Central memory CD8-positive, alpha-beta T cell (primary cell): ENCODE results near the gene BRAT1.

Source experiments
- ATAC-seq: fragments of 150-1000 bp; cut with Tn5 transposase; replicated peaks from 2 replicates; pipeline ENCODE4 v1.10.0; 2022; ENCODE audit warnings: mild to moderate bottlenecking, moderate FRiP score, moderate number of reproducible peaks; ENCODE audit not compliant: poor library complexity, severe bottlenecking; ENCODE audit errors: extremely low read depth
- DNase-seq, 2 donors: peaks; one replicate each; pipeline ENCODE4 v3.0.0; 2021; ENCODE audit warnings: low spot score in 2 of 2
- H3K27ac Mint-ChIP-seq: one replicate; pipeline ENCODE4 v1.8.0; 2022; ENCODE audit warnings: low read depth, mild to moderate bottlenecking, moderate library complexity, mixed read lengths
- H3K27me3 Mint-ChIP-seq: one replicate; pipeline ENCODE4 v1.8.0; 2022; ENCODE audit warnings: mixed read lengths
- H3K36me3 Mint-ChIP-seq: one replicate; pipeline ENCODE4 v1.8.0; 2022; ENCODE audit warnings: mild to moderate bottlenecking, moderate library complexity, mixed read lengths; ENCODE audit not compliant: insufficient read depth
- H3K4me1 Mint-ChIP-seq: one replicate; pipeline ENCODE4 v1.8.0; 2022; ENCODE audit warnings: mixed read lengths
- H3K4me3 Mint-ChIP-seq: one replicate; pipeline ENCODE4 v1.8.0; 2022; ENCODE audit warnings: mild to moderate bottlenecking, moderate library complexity, mixed read lengths
- H3K9me3 Mint-ChIP-seq: one replicate; pipeline ENCODE4 v1.8.0; 2022; ENCODE audit warnings: mixed read lengths

The BRAT1 gene

DNA sequence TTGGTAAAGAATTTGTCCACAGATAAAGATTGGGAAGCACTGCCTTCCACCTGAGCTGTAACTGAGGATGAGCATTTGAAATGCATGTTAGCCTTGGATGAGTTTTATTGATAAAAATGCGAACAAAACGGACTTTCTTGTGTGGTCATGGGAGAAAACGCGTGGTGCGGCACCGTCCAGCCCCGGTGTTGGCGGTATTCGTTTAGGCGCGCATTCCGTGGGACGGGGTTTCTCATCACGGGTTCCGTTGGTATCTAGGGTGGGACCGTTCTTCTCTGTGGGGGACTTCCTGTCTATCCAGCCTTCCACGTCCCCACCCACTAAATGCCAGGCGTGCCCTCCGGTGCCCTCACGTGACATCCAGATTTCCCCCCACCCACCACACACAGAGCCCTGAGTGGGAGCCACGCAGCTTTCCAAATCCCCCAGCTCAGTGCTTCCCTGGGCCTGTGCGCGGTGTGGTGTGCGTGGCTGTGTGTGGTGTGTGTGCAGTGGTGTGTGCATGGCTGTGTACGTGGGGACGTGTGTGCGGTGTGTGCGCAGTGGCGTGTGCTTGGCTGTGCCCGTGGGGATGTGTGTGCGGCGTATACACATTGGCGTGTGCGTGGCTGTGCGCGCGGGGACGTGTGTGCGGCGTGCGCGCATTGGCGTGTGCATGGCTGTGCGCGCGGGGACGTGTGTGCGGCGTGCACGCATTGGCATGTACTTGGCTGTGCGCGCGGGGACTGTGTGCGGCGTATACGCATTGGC, 21.6 kb upstream of the BRAT1 start:
- DNase-seq (no peak), ATAC-seq (no peak)
- Mint-ChIP-seq H3K36me3 (peaks cover 7% of the 10 kb centered on the region), H3K4me1 (no peaks in the 10 kb centered on the region), H3K27ac (no peak overlapping the region), H3K9me3 (no peaks in the 10 kb centered on the region), H3K27me3 (no peaks in the 10 kb centered on the region), H3K4me3 (no peak overlapping the region)

DNA sequence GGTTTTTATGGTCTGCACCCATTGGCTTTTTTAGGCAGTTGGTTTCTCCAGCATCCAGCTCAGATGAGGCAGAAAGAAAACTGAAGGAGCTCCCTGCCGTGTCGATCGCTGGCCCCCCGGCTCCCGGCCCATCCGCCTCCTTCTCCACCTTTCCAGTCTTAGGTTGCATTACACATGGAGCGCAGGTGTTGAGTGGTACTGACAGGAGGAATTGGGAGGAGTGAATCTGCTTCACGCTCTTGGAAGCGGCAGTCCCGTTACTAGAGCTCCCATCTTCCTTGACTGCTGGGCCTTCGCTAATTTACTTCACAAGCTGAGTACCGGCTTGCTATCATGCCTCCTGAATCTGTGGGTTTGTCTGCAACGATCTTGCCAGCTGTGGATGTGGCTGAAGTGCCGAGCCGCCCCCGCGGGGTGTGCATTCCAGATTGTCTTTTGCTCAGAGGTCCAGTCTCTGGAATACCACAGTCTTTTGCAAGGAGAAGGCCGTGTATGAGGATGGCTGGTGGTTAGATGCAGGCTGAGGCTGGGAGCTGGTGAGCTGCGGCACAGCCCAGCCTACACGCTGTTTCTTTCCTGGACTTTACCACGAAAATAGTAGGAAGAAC, 20.5 kb upstream of the BRAT1 start:
- no peak for DNase-seq
- no peak overlapping the region for H3K4me3 Mint-ChIP-seq
- no peaks in the 10 kb centered on the region for H3K27me3 Mint-ChIP-seq
- ATAC-seq, result no peak
- H3K9me3 Mint-ChIP-seq, result no peaks in the 10 kb centered on the region
- no peaks in the 10 kb centered on the region for H3K4me1 Mint-ChIP-seq
- no peak overlapping the region for H3K27ac Mint-ChIP-seq
- peaks cover 7% of the 10 kb centered on the region for H3K36me3 Mint-ChIP-seq

DNA sequence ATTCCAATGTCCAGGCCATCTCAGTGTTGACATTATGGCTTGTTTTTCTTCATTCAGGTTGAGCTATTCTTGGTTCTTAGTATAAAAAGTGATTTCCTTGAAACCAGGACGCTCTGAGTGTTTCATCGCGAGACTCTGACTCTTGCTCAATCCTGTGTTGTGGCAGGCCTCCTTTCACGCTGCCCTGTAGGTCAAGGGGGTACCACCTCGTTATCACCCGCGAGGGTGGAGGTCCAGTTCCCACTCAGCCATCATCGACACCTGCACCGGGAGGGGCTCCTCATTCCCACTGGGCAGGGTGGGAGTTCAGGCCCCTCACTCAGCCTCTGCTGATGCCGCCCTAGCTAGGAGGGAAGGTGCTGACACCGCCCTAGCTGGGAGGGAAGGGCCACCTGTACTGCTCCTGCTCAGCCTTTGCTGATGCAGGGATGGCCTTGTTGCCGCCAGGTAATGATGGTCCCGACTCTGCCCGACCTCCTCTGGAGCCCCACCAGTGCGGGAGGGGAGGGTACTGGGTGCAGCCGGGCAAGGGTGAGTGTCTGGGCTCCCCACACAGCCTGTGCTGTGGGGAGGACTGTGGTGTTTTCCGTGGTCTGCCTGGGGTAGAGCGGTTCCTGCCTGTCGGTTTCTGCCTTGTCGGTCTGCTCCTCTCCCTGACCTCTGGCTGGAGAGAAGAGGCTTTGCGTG, 19.9 kb upstream of the BRAT1 start:
- Mint-ChIP-seq H3K27me3 (no peaks in the 10 kb centered on the region), H3K36me3 (peaks cover 7% of the 10 kb centered on the region), H3K27ac (no peak overlapping the region), H3K9me3 (no peaks in the 10 kb centered on the region), H3K4me3 (no peak overlapping the region), H3K4me1 (no peaks in the 10 kb centered on the region)
- ATAC-seq (no peak), DNase-seq (no peak)

DNA sequence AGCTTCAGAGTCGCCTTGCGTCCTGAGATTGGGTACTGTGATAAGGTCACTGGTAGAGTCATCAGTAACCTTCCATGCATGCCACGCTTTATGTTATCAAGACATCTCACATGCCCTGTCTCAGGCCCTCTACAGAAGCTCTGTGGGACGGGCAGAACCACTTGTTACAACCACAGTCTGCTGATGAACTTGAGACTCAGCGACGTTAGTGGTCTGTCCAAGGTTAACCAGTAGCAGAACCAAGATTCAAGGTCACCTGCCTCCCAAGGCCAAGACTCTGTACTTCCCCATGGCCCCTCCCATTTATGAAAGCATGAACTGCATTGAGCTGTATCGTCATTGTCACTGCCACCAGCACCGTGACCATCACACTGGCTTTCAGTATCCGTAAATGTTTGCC, 18.4 kb upstream of the BRAT1 start:
- no peak overlapping the region for H3K27ac Mint-ChIP-seq
- H3K4me3 Mint-ChIP-seq, result no peak overlapping the region
- H3K36me3 Mint-ChIP-seq, result peaks cover 7% of the 10 kb centered on the region
- H3K9me3 Mint-ChIP-seq, result no peaks in the 10 kb centered on the region
- no peak for DNase-seq
- no peaks in the 10 kb centered on the region for H3K4me1 Mint-ChIP-seq
- ATAC-seq, result no peak
- no peaks in the 10 kb centered on the region for H3K27me3 Mint-ChIP-seq

DNA sequence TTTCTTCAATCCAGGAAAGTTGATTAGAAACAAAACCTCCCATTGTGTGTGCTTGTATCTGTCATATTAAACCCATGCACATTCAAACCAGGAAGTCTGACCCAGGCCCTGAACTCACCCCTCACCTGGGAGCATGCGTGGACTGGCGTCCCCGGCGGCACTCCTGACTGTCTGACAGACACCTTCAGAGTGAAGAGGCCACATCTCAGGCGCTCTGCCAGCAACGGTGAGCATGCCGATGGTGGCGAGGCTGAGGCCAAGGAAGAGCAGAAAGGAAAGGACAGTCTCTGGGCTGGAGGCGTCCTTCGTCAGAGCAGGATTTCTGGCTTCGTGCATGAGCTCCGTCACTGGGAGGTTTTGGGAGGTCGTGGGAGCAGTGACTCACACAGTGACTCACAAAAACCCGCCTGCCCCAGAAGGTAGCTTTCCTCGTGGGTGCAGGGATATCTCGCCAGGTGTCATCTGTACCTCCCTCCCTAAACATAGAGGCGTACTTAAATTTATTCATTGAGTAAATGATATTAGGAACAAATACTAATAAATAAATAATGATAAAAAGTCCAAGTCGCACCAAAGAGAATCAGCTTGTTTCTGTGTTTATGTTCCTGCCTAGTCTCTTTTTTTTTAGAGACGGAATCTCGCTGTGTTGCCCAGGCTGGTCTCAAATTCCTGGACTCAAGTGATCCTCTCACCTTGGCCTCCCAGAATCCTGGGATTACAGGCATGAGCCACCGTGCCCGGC, 16.9 kb upstream of the BRAT1 start:
- DNase-seq (no peak), ATAC-seq (no peak)
- Mint-ChIP-seq H3K27me3 (no peaks in the 10 kb centered on the region), H3K27ac (no peak overlapping the region), H3K9me3 (no peaks in the 10 kb centered on the region), H3K4me1 (no peaks in the 10 kb centered on the region), H3K4me3 (no peak overlapping the region), H3K36me3 (peaks cover 7% of the 10 kb centered on the region)

DNA sequence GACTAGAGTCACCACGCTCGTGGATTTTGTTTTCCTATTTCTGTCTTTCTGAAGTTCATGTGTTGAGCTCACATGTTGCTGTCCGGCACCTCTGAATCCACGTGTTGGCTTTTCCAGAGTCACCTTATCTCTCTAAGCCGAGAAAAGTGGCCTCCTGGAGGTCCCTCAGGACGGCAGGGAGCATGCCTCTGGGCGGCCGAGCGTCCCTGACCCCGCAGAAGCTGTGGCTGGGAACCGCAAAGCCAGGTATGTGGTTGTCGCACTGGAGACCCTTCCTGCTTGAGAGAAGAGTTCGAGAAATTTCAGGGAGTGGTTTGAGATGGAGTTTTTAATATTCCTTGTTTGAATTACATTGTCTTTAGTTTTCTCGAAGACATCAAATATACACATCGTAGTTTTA, 16.1 kb upstream of the BRAT1 start:
- H3K4me1 Mint-ChIP-seq, result peaks cover 6% of the 10 kb centered on the region
- ATAC-seq (no peak), DNase-seq (no peak)
- peaks cover 8% of the 10 kb centered on the region for H3K36me3 Mint-ChIP-seq
- no peak overlapping the region for H3K4me3 Mint-ChIP-seq
- H3K27me3 Mint-ChIP-seq, result no peaks in the 10 kb centered on the region
- no peak overlapping the region for H3K27ac Mint-ChIP-seq
- no peaks in the 10 kb centered on the region for H3K9me3 Mint-ChIP-seq

DNA sequence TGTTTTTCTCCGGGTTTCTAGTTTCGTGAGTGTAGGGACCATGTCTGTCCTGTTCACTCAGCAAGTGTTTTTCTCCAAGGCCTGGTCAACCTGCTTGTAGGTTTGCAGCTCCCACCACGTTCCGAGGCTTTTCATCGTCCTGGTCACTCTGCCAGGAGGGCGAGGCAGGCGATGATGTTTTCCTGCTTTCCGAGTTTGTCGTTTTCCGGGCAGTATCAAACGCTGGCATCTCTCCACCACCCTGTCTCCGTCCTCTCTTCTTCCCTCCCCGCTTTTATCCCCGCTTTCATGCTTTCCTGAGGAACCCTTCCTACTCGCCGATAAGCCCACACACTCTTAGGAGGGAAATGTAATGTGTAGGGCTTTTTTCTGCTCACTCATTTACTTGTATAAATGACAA, 14.7 kb upstream of the BRAT1 start:
- no peaks in the 10 kb centered on the region for H3K27me3 Mint-ChIP-seq
- ATAC-seq, result no peak
- H3K4me3 Mint-ChIP-seq, result no peak overlapping the region
- no peak for DNase-seq
- no peaks in the 10 kb centered on the region for H3K9me3 Mint-ChIP-seq
- peaks cover 8% of the 10 kb centered on the region for H3K36me3 Mint-ChIP-seq
- peaks cover 8% of the 10 kb centered on the region for H3K4me1 Mint-ChIP-seq
- no peak overlapping the region for H3K27ac Mint-ChIP-seq

DNA sequence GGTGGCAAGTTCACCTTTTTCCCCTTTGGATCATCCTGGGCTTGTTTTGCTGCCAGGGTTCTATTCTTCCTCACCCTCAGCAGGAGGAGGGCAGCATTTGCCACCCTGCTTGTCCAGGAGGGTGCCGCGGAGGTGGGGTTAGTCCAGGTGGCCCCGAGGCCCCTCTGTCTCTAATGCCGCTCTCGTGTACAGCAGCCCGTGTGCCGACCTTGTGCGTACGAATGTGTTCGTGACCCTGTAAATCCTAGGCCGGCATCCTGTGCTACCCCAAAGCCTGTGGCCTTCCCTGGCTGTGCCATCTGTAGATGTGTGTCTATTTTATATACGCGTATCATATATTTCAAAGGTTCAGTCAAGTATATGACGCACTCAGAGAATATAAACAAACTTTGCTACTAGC, 14.1 kb upstream of the BRAT1 start:
- no peak for DNase-seq
- Mint-ChIP-seq H3K4me1 (peaks cover 13% of the 10 kb centered on the region), H3K36me3 (peaks cover 8% of the 10 kb centered on the region), H3K9me3 (no peaks in the 10 kb centered on the region), H3K27ac (no peak overlapping the region), H3K27me3 (no peaks in the 10 kb centered on the region), H3K4me3 (no peak overlapping the region)
- no peak for ATAC-seq

DNA sequence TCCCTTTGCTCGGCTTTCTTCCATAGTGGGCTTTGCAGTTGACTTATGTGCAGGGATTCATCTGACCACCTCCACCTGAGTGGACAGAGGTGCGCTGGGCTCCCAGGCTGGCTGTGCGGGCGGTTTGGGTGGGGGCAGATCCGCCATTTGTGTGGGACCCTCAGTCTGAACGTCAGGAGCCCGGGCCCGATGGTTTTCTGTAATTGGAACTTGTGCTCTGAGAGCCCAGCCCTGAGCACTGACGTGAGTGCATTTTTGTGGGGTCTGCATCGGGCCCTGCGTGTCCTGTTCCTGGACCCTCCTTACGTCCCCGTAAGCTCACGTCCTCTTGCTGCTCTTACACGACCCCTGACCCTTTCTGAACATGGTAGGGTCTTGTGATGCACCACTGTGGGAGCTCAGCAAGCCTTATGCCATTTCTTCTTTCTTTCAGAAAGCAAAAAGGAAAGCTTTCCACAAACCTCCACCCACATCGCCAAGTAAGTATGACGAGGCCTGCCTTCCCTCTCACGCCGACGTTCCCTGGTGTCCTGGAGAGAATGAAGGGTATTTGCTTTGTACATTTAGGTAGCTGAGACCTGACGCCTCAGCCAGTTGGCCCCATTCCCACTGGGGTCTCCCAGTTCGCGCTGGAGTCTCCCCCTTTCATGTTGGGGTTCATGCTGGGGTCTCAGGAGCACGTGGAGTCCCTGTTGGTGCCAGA, 13.3 kb upstream of the BRAT1 start:
- no peak for DNase-seq
- Mint-ChIP-seq H3K4me1 (peaks cover 13% of the 10 kb centered on the region), H3K4me3 (no peak overlapping the region), H3K27me3 (no peaks in the 10 kb centered on the region), H3K36me3 (peaks cover 6% of the 10 kb centered on the region), H3K27ac (no peak overlapping the region), H3K9me3 (no peaks in the 10 kb centered on the region)
- ATAC-seq, result no peak

DNA sequence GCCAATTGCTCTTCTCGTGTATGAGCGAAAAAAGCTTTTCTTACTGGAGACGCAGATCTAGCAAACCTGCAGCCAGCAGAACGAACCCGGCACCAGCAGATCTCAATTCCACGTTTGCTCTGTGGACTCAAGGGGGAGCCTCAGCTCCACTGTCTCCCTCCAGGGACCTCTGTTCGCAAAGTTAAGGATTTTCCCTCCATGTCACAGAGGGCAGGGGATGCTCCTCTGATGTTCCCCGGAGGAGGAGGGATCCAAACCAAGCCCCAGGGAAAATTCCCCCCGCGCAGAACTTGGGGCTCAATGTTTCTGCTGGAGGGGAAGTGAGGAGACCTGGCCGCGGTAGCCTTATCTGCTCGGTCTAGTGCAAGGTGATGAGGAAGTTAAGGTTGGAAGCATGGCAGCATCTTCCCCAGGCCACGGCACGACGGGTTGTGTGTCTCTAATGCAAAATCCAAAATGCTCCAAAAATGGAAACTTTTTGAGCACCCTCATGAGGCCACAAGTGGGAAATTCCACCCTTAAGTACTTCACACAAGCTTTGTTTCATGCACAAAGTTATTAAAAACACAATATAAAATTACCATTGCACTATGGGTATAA, 12.5 kb upstream of the BRAT1 start:
- DNase-seq (no peak), ATAC-seq (no peak)
- Mint-ChIP-seq H3K4me3 (no peak overlapping the region), H3K4me1 (peaks cover 13% of the 10 kb centered on the region), H3K36me3 (peaks cover 5% of the 10 kb centered on the region), H3K9me3 (no peaks in the 10 kb centered on the region), H3K27me3 (no peaks in the 10 kb centered on the region), H3K27ac (no peak overlapping the region)

DNA sequence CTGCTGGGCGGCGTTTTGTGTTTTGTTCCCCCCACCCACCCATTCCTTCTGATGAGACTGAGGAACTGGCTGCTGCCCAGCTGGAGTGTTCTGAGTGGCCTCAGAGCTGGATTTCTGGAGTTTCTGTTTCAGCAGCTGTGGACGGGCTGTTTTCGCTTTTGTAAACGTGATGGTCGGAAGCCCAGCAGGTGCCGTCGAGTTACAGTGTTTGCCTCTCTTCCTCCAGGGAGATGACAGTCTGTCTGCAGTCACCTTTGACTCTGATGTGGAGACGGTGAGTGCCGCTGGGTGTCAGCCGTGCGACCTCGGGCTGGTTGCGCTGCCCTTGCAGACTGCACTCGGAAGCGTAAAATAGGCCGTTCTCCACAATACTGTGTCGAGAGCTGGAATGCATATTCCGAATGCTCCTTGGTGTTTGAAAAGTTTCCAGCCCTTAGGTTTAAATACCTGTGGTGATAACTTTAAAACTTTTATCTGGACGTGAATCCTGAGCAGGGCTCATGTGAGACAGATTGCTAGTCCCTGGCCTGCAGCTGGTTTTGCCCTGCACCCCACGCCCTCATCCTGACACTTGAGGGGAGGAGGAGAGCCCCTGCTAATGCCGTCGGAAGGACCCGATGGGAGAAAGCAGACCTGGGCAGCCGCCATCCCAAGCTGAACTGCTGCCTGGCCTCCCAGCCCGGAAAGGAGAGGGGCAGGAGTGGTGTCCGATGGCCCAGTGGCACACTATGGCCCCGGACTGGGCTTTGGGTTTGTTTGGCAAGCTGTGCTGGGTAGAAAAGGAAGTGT, 11.8 kb upstream of the BRAT1 start:
- DNase-seq (no peak), ATAC-seq (peak; percentile 80)
- Mint-ChIP-seq H3K27ac (no peak overlapping the region), H3K4me3 (peak overlapping the region; percentile 25), H3K36me3 (peaks cover 5% of the 10 kb centered on the region), H3K27me3 (no peaks in the 10 kb centered on the region), H3K9me3 (no peaks in the 10 kb centered on the region), H3K4me1 (peaks cover 13% of the 10 kb centered on the region)
